ENCODE results near the gene EGFL6. TPM values are rescaled to one million over a fixed set of nuclear protein-coding genes. Genes with fewer than 3 reads are reported as not detected.

EGFL6 gene
- total and polyA plus RNA-seq, 2 of the 4 experiments (the other 2 are of a cell fraction) = not detected

GRCh38 chrX:13620207-13620606, 50.8 kb downstream of the EGFL6 start:
- Histone ChIP-seq H3K18ac (ENCODE audit: low read depth, low read length) (no peak overlapping the region), H2AK5ac (ENCODE audit: low read depth, low read length) (no peak overlapping the region), H2BK15ac (ENCODE audit: low read depth, low read length) (no peak overlapping the region), H2AK9ac (replicated peaks; ENCODE audit: low read depth, low read length, poor library complexity) (no peak overlapping the region), H3K9me1 (ENCODE audit: insufficient read depth, low read length) (no peaks in the 10 kb centered on the region), H4K91ac (ENCODE audit: insufficient read depth, low read depth, low read length) (no peak overlapping the region), H3K56ac (ENCODE audit: extremely low read depth, insufficient read depth, low read length) (no peak overlapping the region), H3K23ac (ENCODE audit: low read depth, low read length) (no peak overlapping the region), H3K27me3 (ENCODE audit: control insufficient read depth, insufficient read depth, low read length) (peaks cover 12% of the 10 kb centered on the region), H4K8ac (ENCODE audit: low read depth in 2 of 2, low read length in 2 of 2) (no peak overlapping the region), H3K27ac (ENCODE audit: insufficient read depth, low read length) (no peak overlapping the region), H3K4me1 (ENCODE audit: control insufficient read depth, insufficient read depth, low read length) (no peaks in the 10 kb centered on the region), H3K4me3 (ENCODE audit: insufficient read depth, low read depth, low read length) (no peak overlapping the region), H2BK120ac (ENCODE audit: low read depth, low read length) (no peak overlapping the region), H3K4ac (ENCODE audit: low read depth, low read length) (no peak overlapping the region), H2BK20ac (ENCODE audit: low read depth, low read length) (no peak overlapping the region), H3K79me1 (ENCODE audit: low read depth in 1 of 2, low read length in 2 of 2) (no peaks in the 10 kb centered on the region), H3K9ac (ENCODE audit: low read depth, low read length) (no peak overlapping the region), H4K5ac (ENCODE audit: low read depth, low read length) (no peak overlapping the region), H4K20me1 (ENCODE audit: insufficient read depth, low read length) (no peaks in the 10 kb centered on the region), H3K14ac (replicated peaks; ENCODE audit: low read depth, low read length) (no peak overlapping the region), H3K4me2 (ENCODE audit: low read depth, low read length) (no peak overlapping the region), H3K36me3 (ENCODE audit: control insufficient read depth, insufficient read depth, low read length) (no peaks in the 10 kb centered on the region), H2AFZ (replicated peaks; ENCODE audit: low read length, poor library complexity) (no peak overlapping the region), H2BK5ac (ENCODE audit: low read depth, low read length, poor library complexity, severe bottlenecking) (no peak overlapping the region), H3K9me3 (ENCODE audit: control insufficient read depth, insufficient read depth, low read length) (peaks cover 2% of the 10 kb centered on the region; the same call in 1 of the 2 replicates)
- dilution Hi-C loops (cut with HindIII; ENCODE audit: low sequenced_read_pairs, unreplicated experiment) = no loop called here
- ATAC-seq (ENCODE audit: low read depth) (no peak), DNase-seq (no peak)
- ChIA-PET POLR2A (ENCODE audit: unreplicated experiment) (no interaction called here), CTCF (no interaction called here)
- in situ Hi-C loops (cut with MboI; ENCODE audit: low sequenced_read_pairs) = no loop called here
- TF ChIP-seq NFE2L2 (IDR thresholded peaks at IDR 0.05; ENCODE audit: low read depth, low read length) = no peak
- TF ChIP-seq ELK1 (IDR thresholded peaks at IDR 0.05; ENCODE audit: borderline replicate concordance, low read depth, low read length) = no peak
- TF ChIP-seq MXI1 (IDR thresholded peaks at IDR 0.05; ENCODE audit: borderline replicate concordance, low read depth, low read length) = no peak
- no peak for TF ChIP-seq SMC3 (IDR thresholded peaks at IDR 0.05; ENCODE audit: low read depth, low read length)
- no peak for TF ChIP-seq USF2 (IDR thresholded peaks at IDR 0.05; ENCODE audit: low read depth, low read length)
- no peak for TF ChIP-seq CTCF (conservative IDR thresholded peaks at IDR 0.05; ENCODE audit: low read depth, low read length)
- no peak for TF ChIP-seq MAFK (IDR thresholded peaks at IDR 0.05; ENCODE audit: low read depth, low read length)
- TF ChIP-seq POLR2A (IDR thresholded peaks at IDR 0.05; ENCODE audit: low read depth, low read length) = no peak
- no peak for TF ChIP-seq FOS (IDR thresholded peaks at IDR 0.05; ENCODE audit: low read depth, low read length)
- no peak for TF ChIP-seq CEBPB (IDR thresholded peaks at IDR 0.05; ENCODE audit: low read depth, low read length)
- TF ChIP-seq MAZ (IDR thresholded peaks at IDR 0.05; ENCODE audit: borderline replicate concordance, low read depth, low read length) = no peak
- no peak for TF ChIP-seq BHLHE40 (IDR thresholded peaks at IDR 0.05; ENCODE audit: low read depth, low read length)
- no peak for TF ChIP-seq CHD1 (IDR thresholded peaks at IDR 0.05; ENCODE audit: low read depth, low read length)
- TF ChIP-seq RFX5 (IDR thresholded peaks at IDR 0.05; ENCODE audit: low read depth, low read length) = no peak
- TF ChIP-seq RAD21 (IDR thresholded peaks at IDR 0.05; ENCODE audit: low read length) = no peak
- TF ChIP-seq RCOR1 (IDR thresholded peaks at IDR 0.05; ENCODE audit: insufficient replicate concordance, low read length) = no peak
- intact Hi-C loops (cut with micrococcal nuclease) = loop anchor here (5.0 kb wide), 1 partner anchor 83 kb away; no protein-coding TSS in a partner anchor
- WGBS, 2 experiments (ENCODE audit: extremely low coverage in 2 of 2, insufficient read length in 1 of 2) = no CpG with 5 or more reads among the region's 1 CpG
- no TSS peak for BruUV-seq (replicated peaks)

Data from IMR-90 (cell line).